OCI-LY1 (cell line): ENCODE measurements around the gene OR2M7.

Experiments
- CTCF ChIP-seq: fragments of 200-600 bp; sonication (generic), shearing (Covaris generic); IDR thresholded peaks from 2 replicates; pipeline ENCODE4 v1.5.1; 2017; ENCODE audit warnings: mild to moderate bottlenecking, antibody characterized with exemption, low read length, moderate library complexity, mixed read lengths
- EZH2 ChIP-seq: fragments of 200-600 bp; sonication (generic), shearing (Covaris generic); IDR thresholded peaks from 2 replicates; pipeline ENCODE4 v1.8.0; 2017; ENCODE audit warnings: borderline replicate concordance, mixed run types, mild to moderate bottlenecking, antibody characterized with exemption, low read length, moderate library complexity, mixed read lengths

DNA sequence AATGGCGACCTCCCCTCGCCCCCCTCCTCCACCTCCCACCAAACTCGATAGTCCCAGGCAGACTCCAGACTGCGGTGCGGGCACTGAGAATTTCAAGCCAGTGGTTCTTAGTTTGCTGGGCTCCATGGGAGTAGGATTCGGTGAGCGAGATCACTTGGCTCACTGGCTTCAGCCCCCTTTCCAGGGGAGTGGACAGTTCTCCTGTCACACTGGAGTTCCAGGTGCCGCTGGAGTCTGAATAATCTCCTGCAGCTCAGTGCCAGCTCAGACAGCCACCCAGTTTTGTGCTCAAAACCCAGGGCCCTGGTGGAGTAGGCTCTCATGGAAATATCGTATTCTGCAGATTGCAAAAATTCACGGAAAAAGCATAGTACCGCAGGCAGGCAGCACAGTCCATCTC lies 7.6 kb downstream of the OR2M7 start:
- TF ChIP-seq CTCF (no peak), EZH2 (no peak)
